PC-9 (cell line): Measurements from ENCODE around the gene ATP8B1.

Experiments
- EZH2 ChIP-seq: fragments of 200-600 bp; sonication (generic); IDR thresholded peaks from 2 replicates; pipeline ENCODE4 v1.8.0; 2017; ENCODE audit warnings: antibody characterized with exemption, low read depth
- TF ChIP-seq, protein P1 (sequence below): fragments of 200-600 bp; sonication (generic); conservative IDR thresholded peaks from 2 replicates; pipeline ENCODE4 v1.6.1; 2017; ENCODE audit warnings: mixed run types, antibody characterized with exemption, mild to moderate bottlenecking, moderate library complexity

DNA sequence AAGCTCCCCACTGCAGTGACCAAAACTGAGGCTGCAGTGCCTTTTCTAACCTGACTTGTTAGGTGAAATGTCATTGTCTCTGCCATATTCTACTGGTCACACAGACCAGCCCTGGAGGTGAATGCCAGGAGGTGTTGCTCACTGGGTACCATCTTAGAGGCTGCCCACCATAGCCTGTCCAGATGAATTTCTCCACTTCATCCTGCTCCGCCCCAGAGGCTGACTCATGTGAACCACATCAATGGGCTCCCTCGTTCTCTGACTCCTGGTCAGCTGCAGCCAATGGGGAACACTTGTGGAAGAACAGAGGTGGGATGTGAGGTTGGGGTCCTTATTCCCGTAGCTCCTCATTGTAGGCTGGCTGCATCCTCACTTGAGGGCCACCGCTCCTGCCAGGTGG is 178.1 kb downstream of the ATP8B1 start:
- TF ChIP-seq, protein P1, sequence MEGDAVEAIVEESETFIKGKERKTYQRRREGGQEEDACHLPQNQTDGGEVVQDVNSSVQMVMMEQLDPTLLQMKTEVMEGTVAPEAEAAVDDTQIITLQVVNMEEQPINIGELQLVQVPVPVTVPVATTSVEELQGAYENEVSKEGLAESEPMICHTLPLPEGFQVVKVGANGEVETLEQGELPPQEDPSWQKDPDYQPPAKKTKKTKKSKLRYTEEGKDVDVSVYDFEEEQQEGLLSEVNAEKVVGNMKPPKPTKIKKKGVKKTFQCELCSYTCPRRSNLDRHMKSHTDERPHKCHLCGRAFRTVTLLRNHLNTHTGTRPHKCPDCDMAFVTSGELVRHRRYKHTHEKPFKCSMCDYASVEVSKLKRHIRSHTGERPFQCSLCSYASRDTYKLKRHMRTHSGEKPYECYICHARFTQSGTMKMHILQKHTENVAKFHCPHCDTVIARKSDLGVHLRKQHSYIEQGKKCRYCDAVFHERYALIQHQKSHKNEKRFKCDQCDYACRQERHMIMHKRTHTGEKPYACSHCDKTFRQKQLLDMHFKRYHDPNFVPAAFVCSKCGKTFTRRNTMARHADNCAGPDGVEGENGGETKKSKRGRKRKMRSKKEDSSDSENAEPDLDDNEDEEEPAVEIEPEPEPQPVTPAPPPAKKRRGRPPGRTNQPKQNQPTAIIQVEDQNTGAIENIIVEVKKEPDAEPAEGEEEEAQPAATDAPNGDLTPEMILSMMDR = no peak
- no peak for TF ChIP-seq EZH2
